Measurements from ENCODE around the gene SGMS1. TPM values are rescaled to one million over a fixed set of nuclear protein-coding genes. Genes with fewer than 3 reads are reported as not detected.

Gene SGMS1
- polyA plus RNA-seq, 1 donor from 2014 or later = 8.0 TPM

DNA sequence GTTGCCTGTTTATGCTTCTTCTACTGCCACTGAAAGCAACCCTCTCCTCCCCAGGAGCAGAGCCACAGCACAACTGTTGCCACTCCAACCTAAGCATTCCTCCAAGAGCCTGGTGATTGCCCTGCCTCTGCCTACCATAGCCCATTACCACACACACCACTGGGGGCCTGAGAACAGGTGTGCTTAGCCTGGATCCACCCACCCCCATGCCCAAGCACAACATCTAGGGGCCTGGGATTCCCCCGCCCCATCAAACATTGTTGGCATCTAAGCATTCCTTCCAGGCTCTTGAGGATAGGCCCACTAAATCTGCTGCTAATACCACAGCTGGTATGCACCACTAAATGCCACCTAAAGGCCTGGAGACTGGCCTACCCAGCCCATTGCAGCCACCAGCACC lies 329.2 kb downstream of the SGMS1 start:
- no peaks in the 10 kb centered on the region for H3K27me3 ChIP-seq (ENCODE audit: insufficient read depth, low read depth, low read length)
- no peak overlapping the region for H3K4me2 ChIP-seq (ENCODE audit: low read length)
- no peak overlapping the region for H2AFZ ChIP-seq (ENCODE audit: low read depth, low read length)
- no peak overlapping the region for H3K27ac ChIP-seq (ENCODE audit: low read length)
- H3K4me3 ChIP-seq (ENCODE audit: low read length) = no peak overlapping the region
- H3K9ac ChIP-seq (ENCODE audit: low read length) = no peak overlapping the region
- H3K79me2 ChIP-seq (replicated peaks; ENCODE audit: insufficient read depth, low read length) = no peaks in the 10 kb centered on the region
- no peaks in the 10 kb centered on the region for H3F3A ChIP-seq (ENCODE audit: insufficient read depth, low read length, poor library complexity, severe bottlenecking)
- no peaks in the 10 kb centered on the region for H3K36me3 ChIP-seq (ENCODE audit: insufficient read depth, low read length)
- no peaks in the 10 kb centered on the region for H4K20me1 ChIP-seq (ENCODE audit: insufficient read depth)
- TF ChIP-seq, protein P1, sequence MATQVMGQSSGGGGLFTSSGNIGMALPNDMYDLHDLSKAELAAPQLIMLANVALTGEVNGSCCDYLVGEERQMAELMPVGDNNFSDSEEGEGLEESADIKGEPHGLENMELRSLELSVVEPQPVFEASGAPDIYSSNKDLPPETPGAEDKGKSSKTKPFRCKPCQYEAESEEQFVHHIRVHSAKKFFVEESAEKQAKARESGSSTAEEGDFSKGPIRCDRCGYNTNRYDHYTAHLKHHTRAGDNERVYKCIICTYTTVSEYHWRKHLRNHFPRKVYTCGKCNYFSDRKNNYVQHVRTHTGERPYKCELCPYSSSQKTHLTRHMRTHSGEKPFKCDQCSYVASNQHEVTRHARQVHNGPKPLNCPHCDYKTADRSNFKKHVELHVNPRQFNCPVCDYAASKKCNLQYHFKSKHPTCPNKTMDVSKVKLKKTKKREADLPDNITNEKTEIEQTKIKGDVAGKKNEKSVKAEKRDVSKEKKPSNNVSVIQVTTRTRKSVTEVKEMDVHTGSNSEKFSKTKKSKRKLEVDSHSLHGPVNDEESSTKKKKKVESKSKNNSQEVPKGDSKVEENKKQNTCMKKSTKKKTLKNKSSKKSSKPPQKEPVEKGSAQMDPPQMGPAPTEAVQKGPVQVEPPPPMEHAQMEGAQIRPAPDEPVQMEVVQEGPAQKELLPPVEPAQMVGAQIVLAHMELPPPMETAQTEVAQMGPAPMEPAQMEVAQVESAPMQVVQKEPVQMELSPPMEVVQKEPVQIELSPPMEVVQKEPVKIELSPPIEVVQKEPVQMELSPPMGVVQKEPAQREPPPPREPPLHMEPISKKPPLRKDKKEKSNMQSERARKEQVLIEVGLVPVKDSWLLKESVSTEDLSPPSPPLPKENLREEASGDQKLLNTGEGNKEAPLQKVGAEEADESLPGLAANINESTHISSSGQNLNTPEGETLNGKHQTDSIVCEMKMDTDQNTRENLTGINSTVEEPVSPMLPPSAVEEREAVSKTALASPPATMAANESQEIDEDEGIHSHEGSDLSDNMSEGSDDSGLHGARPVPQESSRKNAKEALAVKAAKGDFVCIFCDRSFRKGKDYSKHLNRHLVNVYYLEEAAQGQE (IDR thresholded peaks at IDR 0.05; ENCODE audit: borderline replicate concordance) = no peak
- no peak for TF ChIP-seq TAF1 (IDR thresholded peaks at IDR 0.05; ENCODE audit: low read depth)
- no peaks in the 10 kb centered on the region for H3K9me2 ChIP-seq (ENCODE audit: insufficient read depth, low read length)
- no peaks in the 10 kb centered on the region for H3K9me3 ChIP-seq (ENCODE audit: low read length)

DNA sequence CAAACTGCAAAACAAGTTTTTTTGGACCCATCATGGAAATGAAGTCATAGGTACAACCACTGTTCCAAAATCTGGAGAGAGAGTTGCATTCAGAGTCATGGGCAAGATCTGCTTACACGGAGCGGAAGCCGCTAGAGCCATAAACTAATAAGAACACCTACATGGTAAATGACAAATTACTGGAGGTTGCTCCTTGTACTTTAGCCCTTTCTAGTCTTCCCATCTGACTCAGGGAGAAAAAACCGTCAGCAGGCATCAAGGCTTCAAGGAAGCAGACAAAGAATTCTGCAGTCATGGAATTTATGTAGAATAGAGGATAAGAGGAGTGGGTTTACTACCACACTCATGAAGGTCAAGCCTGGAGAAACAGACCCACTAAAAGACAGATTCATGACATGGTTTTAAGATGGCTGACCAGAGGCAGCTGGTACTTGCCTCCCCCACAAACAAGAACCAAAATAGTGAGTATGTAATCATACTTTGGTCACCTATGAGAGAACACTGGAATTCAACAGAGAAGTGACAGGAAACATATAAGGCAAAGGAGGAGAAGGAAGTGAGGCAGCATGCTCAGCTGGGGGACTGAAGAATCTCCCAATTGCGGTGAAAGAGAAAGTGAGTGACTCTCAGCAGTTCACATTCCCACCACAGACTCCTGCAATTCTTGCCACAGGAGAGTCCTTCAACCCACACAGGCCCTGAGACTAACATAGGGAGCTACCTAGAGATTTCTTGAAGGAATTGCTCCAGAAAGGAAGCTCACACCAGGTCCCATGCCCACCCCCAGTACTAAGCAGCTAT lies 330.0 kb downstream of the SGMS1 start:
- Histone ChIP-seq H3K36me3 (ENCODE audit: insufficient read depth, low read length) (no peaks in the 10 kb centered on the region), H3K4me2 (ENCODE audit: low read length) (no peak overlapping the region), H3K9ac (ENCODE audit: low read length) (no peak overlapping the region), H4K20me1 (ENCODE audit: insufficient read depth) (no peaks in the 10 kb centered on the region), H3K4me3 (ENCODE audit: low read length) (no peak overlapping the region), H3K27me3 (ENCODE audit: insufficient read depth, low read depth, low read length) (no peaks in the 10 kb centered on the region), H3K9me3 (ENCODE audit: low read length) (no peaks in the 10 kb centered on the region), H3F3A (ENCODE audit: insufficient read depth, low read length, poor library complexity, severe bottlenecking) (no peaks in the 10 kb centered on the region), H3K27ac (ENCODE audit: low read length) (no peak overlapping the region), H3K9me2 (ENCODE audit: insufficient read depth, low read length) (no peaks in the 10 kb centered on the region), H2AFZ (ENCODE audit: low read depth, low read length) (no peak overlapping the region), H3K79me2 (replicated peaks; ENCODE audit: insufficient read depth, low read length) (no peaks in the 10 kb centered on the region)
- no peak for TF ChIP-seq SMC3 (conservative IDR thresholded peaks at IDR 0.05; ENCODE audit: poor library complexity)
- TF ChIP-seq, protein P1 (IDR thresholded peaks at IDR 0.05; ENCODE audit: borderline replicate concordance) = no peak
- TF ChIP-seq EZH2 (IDR thresholded peaks at IDR 0.05; ENCODE audit: borderline replicate concordance, insufficient read depth, low read length, poor library complexity, severe bottlenecking) = no peak
- TF ChIP-seq, protein P2, sequence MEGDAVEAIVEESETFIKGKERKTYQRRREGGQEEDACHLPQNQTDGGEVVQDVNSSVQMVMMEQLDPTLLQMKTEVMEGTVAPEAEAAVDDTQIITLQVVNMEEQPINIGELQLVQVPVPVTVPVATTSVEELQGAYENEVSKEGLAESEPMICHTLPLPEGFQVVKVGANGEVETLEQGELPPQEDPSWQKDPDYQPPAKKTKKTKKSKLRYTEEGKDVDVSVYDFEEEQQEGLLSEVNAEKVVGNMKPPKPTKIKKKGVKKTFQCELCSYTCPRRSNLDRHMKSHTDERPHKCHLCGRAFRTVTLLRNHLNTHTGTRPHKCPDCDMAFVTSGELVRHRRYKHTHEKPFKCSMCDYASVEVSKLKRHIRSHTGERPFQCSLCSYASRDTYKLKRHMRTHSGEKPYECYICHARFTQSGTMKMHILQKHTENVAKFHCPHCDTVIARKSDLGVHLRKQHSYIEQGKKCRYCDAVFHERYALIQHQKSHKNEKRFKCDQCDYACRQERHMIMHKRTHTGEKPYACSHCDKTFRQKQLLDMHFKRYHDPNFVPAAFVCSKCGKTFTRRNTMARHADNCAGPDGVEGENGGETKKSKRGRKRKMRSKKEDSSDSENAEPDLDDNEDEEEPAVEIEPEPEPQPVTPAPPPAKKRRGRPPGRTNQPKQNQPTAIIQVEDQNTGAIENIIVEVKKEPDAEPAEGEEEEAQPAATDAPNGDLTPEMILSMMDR (IDR thresholded peaks at IDR 0.05; ENCODE audit: poor library complexity, severe bottlenecking) = no peak

Data from neural cell (in vitro differentiated cells).